GM23248 (cell line): Measurements from ENCODE around the gene MESD. TPM values are rescaled to one million over a fixed set of nuclear protein-coding genes. Genes with fewer than 3 reads are reported as not detected.
A peak's percentile ranks its signal among the peaks of the same experiment; 100 is the strongest.

Source experiments
- DNase-seq: peaks from one replicate; pipeline ENCODE4 v3.0.0-alpha.2; 2015
- H2AFZ ChIP-seq: fragments of 200-600 bp; sonication (generic); 2 replicates; pipeline ENCODE4 v1.6.1; 2016; ENCODE audit warnings: antibody characterized with exemption
- H3F3A ChIP-seq: fragments of 200-600 bp; sonication (generic); 2 replicates; pipeline ENCODE4 v1.6.1; 2016; ENCODE audit warnings: mild to moderate bottlenecking, antibody characterized with exemption, mixed run types; ENCODE audit not compliant: insufficient read depth
- H3K27ac ChIP-seq: fragments of 200-600 bp; sonication (generic); 2 replicates; pipeline ENCODE4 v1.5.1; 2016; ENCODE audit warnings: mild to moderate bottlenecking
- H3K27me3 ChIP-seq: fragments of 200-600 bp; sonication (generic); replicated peaks from 2 replicates; pipeline ENCODE4 v1.6.1; 2016; ENCODE audit warnings: mild to moderate bottlenecking; ENCODE audit not compliant: insufficient read depth
- H3K36me3 ChIP-seq: fragments of 200-600 bp; sonication (generic); 2 replicates; pipeline ENCODE4 v1.6.1; 2016; ENCODE audit warnings: low read depth, mild to moderate bottlenecking
- H3K4me1 ChIP-seq: fragments of 200-600 bp; sonication (generic); 2 replicates; pipeline ENCODE4 v1.6.1; 2016; ENCODE audit warnings: mild to moderate bottlenecking; ENCODE audit not compliant: insufficient read depth
- H3K4me2 ChIP-seq: fragments of 200-600 bp; sonication (generic); one replicate; pipeline ENCODE4 v1.6.1; 2016; ENCODE audit warnings: mild to moderate bottlenecking; ENCODE audit not compliant: unreplicated experiment
- H3K4me3 ChIP-seq: fragments of 200-600 bp; sonication (generic); 2 replicates; pipeline ENCODE4 v1.5.1; 2016; ENCODE audit warnings: mild to moderate bottlenecking
- H3K79me2 ChIP-seq: fragments of 200-600 bp; sonication (generic); 2 replicates; pipeline ENCODE4 v1.6.1; 2016; ENCODE audit warnings: mild to moderate bottlenecking; ENCODE audit not compliant: insufficient read depth
- H3K9ac ChIP-seq: fragments of 200-600 bp; sonication (generic); 2 replicates; pipeline ENCODE4 v1.6.1; 2016; ENCODE audit warnings: mild to moderate bottlenecking
- H3K9me2 ChIP-seq: fragments of 200-600 bp; sonication (generic); 2 replicates; pipeline ENCODE4 v1.6.1; 2016; ENCODE audit warnings: mixed run types, mild to moderate bottlenecking, moderate library complexity; ENCODE audit not compliant: insufficient read depth
- H3K9me3 ChIP-seq: fragments of 200-600 bp; sonication (generic); one replicate; pipeline ENCODE4 v1.6.1; 2017; ENCODE audit warnings: low read depth
- H4K20me1 ChIP-seq: fragments of 200-600 bp; sonication (generic); 2 replicates; pipeline ENCODE4 v1.6.0; 2016; ENCODE audit not compliant: insufficient read depth
- EZH2 ChIP-seq: fragments of 200-600 bp; sonication (generic); IDR thresholded peaks from 2 replicates; pipeline ENCODE4 v1.6.1; 2018; ENCODE audit warnings: antibody characterized with exemption, mild to moderate bottlenecking; ENCODE audit not compliant: insufficient read depth, poor library complexity, severe bottlenecking
- EZH2phosphoT487 ChIP-seq: fragments of 200-600 bp; sonication (generic); IDR thresholded peaks from 2 replicates; pipeline ENCODE4 v1.6.1; 2018; ENCODE audit warnings: antibody characterized with exemption, moderate library complexity, mild to moderate bottlenecking, low read depth; ENCODE audit not compliant: insufficient read depth
- WGBS, 2 experiments: methylation state at CpG; one replicate each; pipeline ENCODE4 v1.1.6; 2015 to 2017; ENCODE audit warnings: low lambda C conversion rate in 2 of 2, low coverage in 1 of 2; ENCODE audit errors: missing lambda C conversion rate in 2 of 2; 5-methylcytosine and 5-hydroxymethylcytosine counted together
- in situ Hi-C: fragments of 300-500 bp; cut with MboI; formaldehyde crosslinking; loops from 2 replicates; pipeline ENCODE4 v1.15.0; 2020
- polyA plus RNA-seq: library from polyadenylated mRNA; unstranded; fragments of >200 nt; fragmentation: Nextera tagmentation; extraction: Ambion mirVana; gene quantifications from 2 replicates; pipeline ENCODE4 v1.2.1, GENCODE V29; 2016
- total RNA-seq: library from RNA; depleted of rRNA; stranded (reverse); fragments of >200 nt; shearing (Covaris generic); gene quantifications from 2 replicates; pipeline ENCODE4 v1.2.3, GENCODE V29; 2014

The MESD gene
- total and polyA plus RNA-seq, 2 experiments from 2014 or later: 23.0 to 35.5 TPM

DNA sequence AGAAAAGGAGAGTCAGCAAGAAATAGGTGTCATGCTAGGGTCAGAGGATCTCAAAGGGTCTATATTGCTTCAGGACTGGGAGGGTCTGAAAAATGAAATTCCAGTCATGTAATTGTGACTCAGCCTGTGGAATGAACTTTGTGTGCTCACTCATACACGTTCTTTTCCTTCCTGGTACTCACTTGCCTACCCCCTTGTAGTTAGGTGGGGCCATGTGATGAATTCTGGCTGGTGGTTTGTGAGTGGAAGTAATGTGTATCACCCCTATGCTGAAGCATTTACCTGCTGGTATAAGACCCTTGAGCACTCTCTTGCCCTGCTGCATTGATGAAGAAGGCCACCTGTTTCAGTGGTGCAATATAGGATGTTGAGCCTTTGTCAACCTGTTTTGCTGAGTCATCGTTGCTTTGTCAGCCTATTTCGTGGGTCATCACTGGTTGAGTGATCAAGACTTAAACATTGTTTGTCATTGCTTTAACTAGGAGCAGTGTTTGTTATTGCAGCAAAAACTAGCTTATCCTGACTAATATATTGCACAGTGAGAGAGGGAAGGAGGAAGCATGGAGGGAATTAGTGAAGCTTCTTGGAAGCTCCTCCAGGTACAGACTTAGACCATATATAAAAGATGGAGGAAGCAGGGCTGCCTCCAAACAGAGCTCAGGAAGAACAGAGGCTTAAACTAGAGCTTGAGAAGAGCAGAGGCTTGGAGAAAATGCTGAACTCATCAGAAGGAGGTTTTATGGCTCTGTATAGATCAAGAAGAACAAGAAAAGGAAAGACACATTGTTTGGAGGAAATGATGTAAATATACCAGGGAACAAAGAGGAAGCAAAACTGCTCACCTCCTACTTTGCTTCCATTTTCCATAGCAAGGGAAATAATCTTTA is 40.0 kb upstream of the MESD start:
- in situ Hi-C loops: no loop called here
- Histone ChIP-seq H3K9ac (no peak overlapping the region), H3K4me3 (no peak overlapping the region), H3K4me2 (no peak overlapping the region), H3F3A (no peaks in the 10 kb centered on the region), H3K27me3 (no peaks in the 10 kb centered on the region), H3K36me3 (no peaks in the 10 kb centered on the region), H3K9me3 (no peaks in the 10 kb centered on the region), H3K79me2 (no peaks in the 10 kb centered on the region), H4K20me1 (no peaks in the 10 kb centered on the region), H2AFZ (no peak overlapping the region), H3K4me1 (peaks cover 7% of the 10 kb centered on the region; the same call in 1 of the 2 replicates), H3K9me2 (no peaks in the 10 kb centered on the region), H3K27ac (no peak overlapping the region)
- TF ChIP-seq EZH2: no peak
- 54 to 56% methylated on average over 3 of the region's 3 CpGs for WGBS, 2 experiments
- peak; percentile 52 for DNase-seq

DNA sequence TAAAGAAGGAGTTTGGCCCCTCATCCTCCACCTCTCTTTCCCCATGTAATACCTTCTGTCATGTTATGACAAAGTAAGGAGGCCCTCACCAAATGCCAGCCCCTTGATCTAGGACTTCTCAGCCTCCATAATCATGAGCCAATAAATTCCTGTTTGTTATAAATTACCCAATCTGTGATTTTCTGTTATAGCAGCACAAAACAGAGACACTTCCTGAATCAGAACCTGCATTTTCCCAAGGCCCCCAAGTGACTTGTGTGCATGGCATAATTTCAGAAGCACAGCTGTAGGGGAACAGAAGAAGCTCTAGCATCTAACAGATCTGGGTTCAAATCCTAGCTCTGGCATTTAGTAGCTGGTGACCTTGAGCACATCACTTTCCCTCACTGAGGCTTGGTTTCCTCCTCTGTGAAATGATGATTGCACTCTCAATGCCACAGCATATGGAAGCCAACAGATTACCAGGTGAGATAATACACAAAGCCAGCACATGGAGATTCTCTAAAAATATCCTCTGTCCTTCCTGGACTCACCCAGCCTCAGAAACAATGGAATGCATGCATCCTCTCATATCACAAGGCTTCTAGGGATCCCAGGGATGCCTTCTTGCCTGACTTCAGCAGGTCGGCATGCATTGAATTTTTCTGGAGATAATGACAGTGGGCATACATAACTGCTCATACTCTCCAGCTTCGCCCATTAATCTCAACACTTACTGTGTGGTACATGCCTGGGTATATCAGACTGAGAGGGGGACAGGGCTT is 37.4 kb upstream of the MESD start:
- Histone ChIP-seq H3K36me3 (no peaks in the 10 kb centered on the region), H3F3A (peaks cover 18% of the 10 kb centered on the region), H3K4me3 (no peak overlapping the region), H2AFZ (no peak overlapping the region), H3K27ac (no peak overlapping the region), H3K79me2 (no peaks in the 10 kb centered on the region), H3K9ac (no peak overlapping the region), H3K4me2 (no peak overlapping the region), H3K9me2 (no peaks in the 10 kb centered on the region), H3K27me3 (no peaks in the 10 kb centered on the region), H3K9me3 (no peaks in the 10 kb centered on the region), H4K20me1 (no peaks in the 10 kb centered on the region), H3K4me1 (peaks cover 26% of the 10 kb centered on the region)
- TF ChIP-seq EZH2: no peak
- no peak for TF ChIP-seq EZH2phosphoT487
- in situ Hi-C loops: no loop called here
- peak; percentile 16 for DNase-seq
- WGBS, 2 experiments: 90 to 97% methylated on average over 2 of the region's 2 CpGs

DNA sequence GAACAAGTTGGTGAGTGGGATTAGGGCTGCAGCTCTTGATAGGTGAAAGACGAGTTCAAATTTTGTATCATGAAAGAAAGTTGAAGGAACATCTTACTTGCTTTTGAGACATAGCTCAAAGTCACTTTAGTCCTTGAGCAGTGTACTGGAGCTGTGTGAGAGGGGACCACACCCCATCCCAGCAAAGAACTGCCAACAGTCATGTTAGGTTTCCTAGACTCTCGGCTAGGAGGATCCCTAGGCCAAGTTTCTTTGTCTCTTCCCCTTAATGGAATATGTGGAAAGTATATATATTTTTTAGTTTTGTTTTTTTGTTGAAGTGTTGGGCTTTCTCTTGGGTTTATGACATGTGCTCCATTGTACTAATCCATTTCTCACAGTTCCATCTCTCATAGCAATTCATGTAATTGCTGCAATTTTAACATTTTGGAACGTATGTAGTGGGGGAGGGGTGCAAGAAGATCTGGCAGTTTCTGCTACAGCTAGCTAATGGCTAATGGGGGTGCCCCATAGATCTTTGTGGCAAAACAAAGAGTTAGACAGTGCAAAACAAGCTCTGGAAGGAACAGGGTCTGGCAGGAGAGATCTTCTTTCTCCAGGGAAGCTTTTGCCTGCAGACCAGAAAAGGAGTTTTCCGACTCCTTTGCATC is 36.2 kb upstream of the MESD start:
- Histone ChIP-seq H3K4me2 (no peak overlapping the region), H3K36me3 (no peaks in the 10 kb centered on the region), H3K27me3 (no peaks in the 10 kb centered on the region), H3K4me1 (peaks cover 26% of the 10 kb centered on the region), H3K27ac (no peak overlapping the region), H4K20me1 (no peaks in the 10 kb centered on the region), H3K9me2 (no peaks in the 10 kb centered on the region), H2AFZ (no peak overlapping the region), H3K9ac (no peak overlapping the region), H3F3A (peaks cover 18% of the 10 kb centered on the region), H3K9me3 (no peaks in the 10 kb centered on the region), H3K4me3 (no peak overlapping the region), H3K79me2 (no peaks in the 10 kb centered on the region)
- TF ChIP-seq EZH2: no peak
- TF ChIP-seq EZH2phosphoT487: no peak
- in situ Hi-C loops: no loop called here
- 51 to 55% methylated on average over 4 of the region's 4 CpGs for WGBS, 2 experiments
- DNase-seq: no peak

DNA sequence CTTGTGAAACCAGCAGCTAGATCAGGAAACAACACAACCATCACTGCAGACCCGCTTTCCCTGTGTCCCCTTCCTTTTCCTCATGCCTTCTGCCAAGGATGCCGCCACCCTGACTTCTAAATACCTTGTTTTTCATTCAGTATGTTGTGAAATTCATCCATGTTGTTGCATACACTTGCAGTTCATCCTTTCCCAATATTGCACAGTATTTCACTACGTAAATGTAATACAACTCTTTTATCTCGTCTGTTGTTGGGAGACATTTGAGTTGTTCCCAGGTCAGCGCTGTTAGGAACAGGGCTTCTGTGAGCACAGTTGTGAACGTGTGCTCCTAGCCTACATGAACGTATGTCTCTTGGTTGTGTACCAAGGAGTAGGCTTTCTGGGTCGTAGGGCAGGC is 35.3 kb upstream of the MESD start:
- Histone ChIP-seq H3K27ac (no peak overlapping the region), H3K36me3 (no peaks in the 10 kb centered on the region), H3K4me2 (no peak overlapping the region), H4K20me1 (no peaks in the 10 kb centered on the region), H3K4me1 (peaks cover 26% of the 10 kb centered on the region), H3F3A (peaks cover 18% of the 10 kb centered on the region), H3K27me3 (no peaks in the 10 kb centered on the region), H3K79me2 (no peaks in the 10 kb centered on the region), H3K9me2 (no peaks in the 10 kb centered on the region), H3K4me3 (no peak overlapping the region), H2AFZ (no peak overlapping the region), H3K9ac (no peak overlapping the region), H3K9me3 (no peaks in the 10 kb centered on the region)
- TF ChIP-seq EZH2: no peak
- TF ChIP-seq EZH2phosphoT487: no peak
- DNase-seq: no peak
- in situ Hi-C loops: no loop called here
- 98% methylated on average over 8 of the region's 8 CpGs for WGBS, 2 experiments
